ES-I3 (cell line): ENCODE measurements around the gene SOD2.
A peak's percentile ranks its signal among the peaks of the same experiment; 100 is the strongest.
"Not testable (repeated sequence)": the region's sequence is repeated elsewhere in the genome, so short reads cannot be mapped to it uniquely, and the experiment has no call there.

Source experiments
- H3K36me3 ChIP-seq: 2 replicates; pipeline ENCODE4 v1.6.1; 2013; ENCODE audit warnings: mild to moderate bottlenecking, low read length, control low read depth, moderate library complexity; ENCODE audit not compliant: insufficient read depth
- H3K4me1 ChIP-seq: 2 replicates; pipeline ENCODE4 v1.6.1; 2013; ENCODE audit warnings: mild to moderate bottlenecking, control low read depth, low read length; ENCODE audit not compliant: insufficient read depth
- H3K9ac ChIP-seq: 2 replicates; pipeline ENCODE4 v1.6.1; 2013; ENCODE audit warnings: low read depth, mild to moderate bottlenecking, low read length, moderate library complexity
- H3K9me3 ChIP-seq: 2 replicates; pipeline ENCODE4 v1.6.1; 2013; ENCODE audit warnings: mild to moderate bottlenecking, low read length, moderate library complexity; ENCODE audit not compliant: control insufficient read depth, insufficient read depth

Gene SOD2

GRCh38 chr6:159693128-159693893 is at the start of gene SOD2:
Gene SOD2 (minus strand): TSS chr6:159693241. CDS start chr6:159693167, 74 bp downstream.
- no peaks in the 10 kb centered on the region for H3K4me1 ChIP-seq
- H3K9ac ChIP-seq: peak within 1 kb of the TSS; percentile 80
- H3K9me3 ChIP-seq: no peaks in the 10 kb centered on the region
- no peaks in the 10 kb centered on the region for H3K36me3 ChIP-seq

GRCh38 chr6:159742165-159742564 is 49.1 kb upstream of the SOD2 start:
- Histone ChIP-seq H3K9me3 (no peaks in the 10 kb centered on the region), H3K36me3 (peaks cover 30% of the 10 kb centered on the region), H3K4me1 (no peaks in the 10 kb centered on the region), H3K9ac (no peak overlapping the region)

DNA sequence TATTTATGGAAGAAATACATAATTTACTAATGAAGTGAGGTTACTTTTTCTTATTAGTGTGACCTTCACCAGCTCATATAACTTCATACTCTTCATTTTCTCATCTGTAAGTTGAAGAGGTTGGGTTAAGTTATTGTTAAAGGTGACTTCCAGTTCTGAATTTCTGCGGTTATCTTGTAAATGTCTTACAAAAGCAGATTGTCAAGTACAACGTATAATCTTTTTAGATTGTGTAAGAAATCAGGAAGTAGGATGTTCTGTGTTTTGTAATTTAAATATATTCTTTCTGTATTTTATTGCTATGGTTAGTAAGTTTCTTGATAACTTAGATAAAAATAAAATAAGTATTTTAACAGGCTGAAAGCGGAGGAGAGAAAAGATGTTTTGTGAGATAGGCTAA is 46.3 kb upstream of the SOD2 start:
- Histone ChIP-seq H3K9ac (no peak overlapping the region), H3K9me3 (no peaks in the 10 kb centered on the region), H3K4me1 (no peaks in the 10 kb centered on the region), H3K36me3 (peaks cover 14% of the 10 kb centered on the region)

DNA sequence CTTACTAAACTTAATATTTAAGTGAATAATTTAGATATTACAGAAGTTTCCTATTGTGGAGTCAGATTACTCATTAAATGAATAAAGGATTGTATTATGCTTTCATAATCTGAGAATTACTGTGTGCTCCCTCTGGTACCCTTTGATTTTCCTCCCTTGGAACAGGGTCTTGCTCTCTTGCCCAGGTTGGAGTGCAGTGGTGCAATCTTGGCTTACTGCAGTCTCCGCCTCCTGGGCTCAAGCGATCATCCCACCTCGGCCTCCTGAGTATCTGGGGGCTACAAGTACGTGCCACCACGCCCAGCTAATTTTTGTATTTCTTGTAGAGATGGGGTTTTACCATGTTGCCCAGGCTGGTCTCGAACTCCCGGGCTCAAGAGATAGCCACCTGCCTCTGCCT is 43.9 kb upstream of the SOD2 start:
- no peaks in the 10 kb centered on the region for H3K9me3 ChIP-seq
- H3K9ac ChIP-seq: no peak overlapping the region
- peaks cover 10% of the 10 kb centered on the region for H3K36me3 ChIP-seq
- H3K4me1 ChIP-seq: no peaks in the 10 kb centered on the region

DNA sequence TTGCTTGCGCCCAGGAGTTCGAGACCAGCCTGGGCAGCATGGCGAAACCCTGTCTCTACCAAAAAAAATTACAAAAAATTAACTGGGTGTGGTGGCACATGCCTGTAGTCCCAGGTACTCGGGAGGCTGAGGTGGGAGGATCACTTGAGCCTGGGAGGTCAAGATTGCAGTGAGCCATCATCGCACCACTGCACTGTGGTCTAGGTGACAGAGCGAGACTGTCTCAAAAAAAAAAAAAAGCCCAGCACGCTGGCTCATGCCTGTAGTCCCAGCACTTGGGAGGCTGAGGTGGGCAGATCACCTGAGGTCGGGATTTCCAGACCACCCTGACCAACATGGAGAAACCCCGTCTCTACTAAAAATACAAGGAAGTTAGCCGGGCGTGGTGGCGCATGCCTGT is 40.4 kb upstream of the SOD2 start:
- H3K9ac ChIP-seq, H3K36me3 ChIP-seq, H3K9me3 ChIP-seq: not testable (repeated sequence)
- peaks cover 11% of the 10 kb centered on the region; the same call in 1 of the 2 replicates for H3K4me1 ChIP-seq

GRCh38 chr6:159732550-159732949 is 39.5 kb upstream of the SOD2 start:
- not testable (repeated sequence) for H3K9ac ChIP-seq, H3K36me3 ChIP-seq
- peaks cover 11% of the 10 kb centered on the region; the same call in 1 of the 2 replicates for H3K4me1 ChIP-seq

GRCh38 chr6:159730332-159730676 is 37.3 kb upstream of the SOD2 start:
- no peaks in the 10 kb centered on the region for H3K36me3 ChIP-seq
- no peak overlapping the region for H3K9ac ChIP-seq
- peaks cover 11% of the 10 kb centered on the region; the same call in 1 of the 2 replicates for H3K4me1 ChIP-seq
- H3K9me3 ChIP-seq: no peaks in the 10 kb centered on the region

More at GRCh38 chr6:159732550-159732949, 39.5 kb upstream of the SOD2 start:
- H3K9me3 ChIP-seq: not testable (repeated sequence)

- Histone ChIP-seq H3K36me3 (no peaks in the 10 kb centered on the region), H3K9ac (peak overlapping the region; percentile 16; the same call in 1 of the 2 replicates), H3K9me3 (no peaks in the 10 kb centered on the region), H3K4me1 (peaks cover 11% of the 10 kb centered on the region; the same call in 1 of the 2 replicates)
These were observed 36.7 kb upstream of the SOD2 start for GRCh38 chr6:159729598-159730331.

DNA sequence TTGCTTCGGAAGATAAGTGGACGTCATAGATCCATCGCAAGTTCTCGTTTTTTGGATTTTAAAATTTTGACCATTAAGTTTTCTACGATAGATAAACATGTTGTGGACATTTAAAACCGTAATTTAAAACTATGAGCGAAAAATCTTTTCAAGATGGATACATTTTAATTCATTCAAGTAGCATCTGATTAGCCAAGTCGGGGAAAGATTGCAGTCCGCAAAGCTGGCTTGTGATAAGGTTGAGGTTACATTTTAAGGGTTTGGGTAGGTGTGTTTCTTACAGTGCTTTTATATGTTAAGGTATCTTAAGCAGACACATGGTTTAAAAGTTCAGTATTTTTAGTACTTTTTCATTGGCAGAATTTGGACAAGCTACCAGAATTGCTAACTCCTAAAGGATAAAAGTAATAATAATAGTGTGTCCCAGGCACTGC is 35.5 kb upstream of the SOD2 start:
- peak overlapping the region; percentile 93 for H3K9ac ChIP-seq
- H3K4me1 ChIP-seq: peaks cover 11% of the 10 kb centered on the region; the same call in 1 of the 2 replicates
- no peaks in the 10 kb centered on the region for H3K9me3 ChIP-seq
- H3K36me3 ChIP-seq: no peaks in the 10 kb centered on the region

GRCh38 chr6:159727717-159728445 is 34.8 kb upstream of the SOD2 start:
- H3K36me3 ChIP-seq: no peaks in the 10 kb centered on the region
- H3K9ac ChIP-seq: peak overlapping the region; percentile 93
- no peaks in the 10 kb centered on the region for H3K9me3 ChIP-seq
- H3K4me1 ChIP-seq: peaks cover 11% of the 10 kb centered on the region; the same call in 1 of the 2 replicates

DNA sequence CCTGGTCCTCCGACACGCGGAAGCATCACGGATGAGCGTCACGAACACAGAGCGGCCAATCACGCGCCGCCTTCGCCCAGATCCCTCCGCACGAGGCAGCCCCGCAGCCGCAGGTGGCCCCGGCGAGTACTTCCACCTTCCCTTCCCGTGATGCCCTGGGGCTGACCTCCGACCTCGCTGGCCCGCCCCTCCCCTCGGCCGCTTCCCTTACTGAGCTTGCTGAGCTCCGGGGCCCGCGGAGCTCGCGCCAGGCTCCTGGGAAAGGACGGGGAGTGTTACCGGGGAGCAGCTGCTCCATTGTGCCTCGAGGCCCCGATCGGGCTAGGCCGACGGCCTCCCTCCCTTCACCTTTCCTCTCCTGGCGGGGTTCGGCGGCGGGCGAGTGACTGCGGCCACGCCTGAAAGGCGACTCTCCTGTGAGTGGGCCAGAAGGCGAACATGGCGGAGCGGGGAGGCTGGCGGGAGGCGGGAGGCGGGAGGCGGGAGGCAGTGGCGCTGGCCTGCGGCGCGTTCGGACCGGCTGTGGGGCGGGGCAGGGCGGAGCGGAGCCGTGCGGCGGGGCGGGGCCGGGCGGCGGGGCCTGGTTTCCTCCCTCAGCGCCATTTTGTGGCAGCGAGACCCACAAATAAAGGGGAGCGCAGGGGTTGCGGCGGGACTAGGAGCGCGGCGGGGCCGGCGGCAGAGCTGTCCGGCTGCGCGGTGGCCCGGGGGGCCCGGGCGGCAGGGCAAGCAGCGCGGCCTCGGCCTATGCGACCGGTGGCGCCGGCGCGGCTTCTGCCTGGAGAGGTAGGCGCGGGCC is 34.1 kb upstream of the SOD2 start, which contains the start of gene WTAP:
Gene WTAP (plus strand): TSS at position 589 of the 799 bp plus-strand sequence. CDS start 8,760 bp downstream, outside the sequence.
- no peaks in the 10 kb centered on the region for H3K36me3 ChIP-seq

GRCh38 chr6:159726255-159726917 is 33.3 kb upstream of the SOD2 start:
- Histone ChIP-seq H3K9ac (peak overlapping the region; percentile 95), H3K36me3 (no peaks in the 10 kb centered on the region), H3K4me1 (peaks cover 11% of the 10 kb centered on the region; the same call in 1 of the 2 replicates), H3K9me3 (no peaks in the 10 kb centered on the region)

More for the DNA sequence above, 34.1 kb upstream of the SOD2 start, which contains the start of gene WTAP:
- H3K9me3 ChIP-seq: no peaks in the 10 kb centered on the region
- peak within 1 kb of the TSS; percentile 95 for H3K9ac ChIP-seq
- peaks cover 11% of the 10 kb centered on the region; the same call in 1 of the 2 replicates for H3K4me1 ChIP-seq

DNA sequence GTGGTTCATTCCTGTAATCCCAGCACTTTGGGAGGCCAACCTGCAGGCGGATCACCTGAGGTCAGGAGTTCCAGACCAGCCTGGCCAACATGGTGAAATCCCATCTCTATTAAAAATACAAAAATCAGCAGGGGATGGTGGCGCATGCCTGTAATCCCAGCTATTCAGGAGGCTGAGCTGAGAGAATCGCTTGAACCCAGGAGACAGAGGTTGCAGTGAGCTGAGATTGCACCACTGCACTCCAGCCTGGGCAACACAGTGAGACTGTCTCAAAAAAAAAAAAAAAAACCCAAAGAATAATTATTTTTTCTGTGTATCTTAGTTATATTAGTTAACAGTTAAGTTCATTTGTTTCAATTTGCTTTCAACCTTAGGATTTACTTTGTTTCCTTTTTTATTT is 32.2 kb upstream of the SOD2 start:
- not testable (repeated sequence) for H3K36me3 ChIP-seq, H3K9ac ChIP-seq, H3K4me1 ChIP-seq, H3K9me3 ChIP-seq
